Psoas muscle (tissue), 8 donors: Measurements from ENCODE around the gene DAAM2. TPM values are rescaled to one million over a fixed set of nuclear protein-coding genes. Genes with fewer than 3 reads are reported as not detected.
A peak's percentile ranks its signal among the peaks of the same experiment; 100 is the strongest.

Experiments
- ATAC-seq, 4 donors: fragments of 200-7000 bp; cut with Tn5 transposase; one replicate each; pipeline ENCODE4 v1.9.1; 2020; ENCODE audit warnings: moderate library complexity in 3 of 4, mild to moderate bottlenecking in 2 of 4
- DNase-seq, 2 donors: peaks; one replicate each; pipeline ENCODE4 v3.0.0-alpha.2; 2020
- H3K27ac ChIP-seq: fragments of 200-600 bp; one replicate; pipeline ENCODE4 v1.8.0; 2022
- H3K27me3 ChIP-seq, 3 donors: fragments of 200-600 bp in 1 of 3; one replicate each; pipeline versions ENCODE4 v1.6.1 to v1.8.0; 2013 to 2022; ENCODE audit warnings: low read length in 2 of 3, mild to moderate bottlenecking in 2 of 3, moderate library complexity in 1 of 3; ENCODE audit not compliant: insufficient read depth in 3 of 3
- H3K36me3 ChIP-seq, 2 donors: fragments of 200-600 bp in 1 of 2; one replicate each; pipeline versions ENCODE4 v1.6.1 to v1.8.0; 2013 to 2022; ENCODE audit warnings: low read depth in 1 of 2, mild to moderate bottlenecking in 1 of 2, moderate library complexity in 1 of 2; ENCODE audit not compliant: insufficient read depth in 1 of 2
- H3K4me1 ChIP-seq: fragments of 200-600 bp; one replicate; pipeline ENCODE4 v1.8.0; 2022
- H3K4me3 ChIP-seq: fragments of 200-600 bp; one replicate; pipeline ENCODE4 v1.8.0; 2022; ENCODE audit warnings: mild to moderate bottlenecking
- H3K9me3 ChIP-seq: fragments of 200-600 bp; one replicate; pipeline ENCODE4 v1.8.0; 2022
- WGBS, 3 donors: extraction: QIAGEN DNeasy Blood & Tissue Kit; methylation state at CpG; one replicate each; pipeline versions ENCODE4 v1.1.6 to v1.1.7; 2013; 5-methylcytosine and 5-hydroxymethylcytosine counted together
- intact Hi-C, 2 donors: fragments of 100-400 bp; cut with DNase I; formaldehyde crosslinking; loops; one replicate each; pipeline versions ENCODE4 v1.11.0 to v1.14.2; 2022
- polyA plus RNA-seq, 3 donors: library from polyadenylated mRNA; stranded (reverse); fragments of 200-250 nt; gene quantifications; one replicate each; pipeline ENCODE4 v1.2.3, GENCODE V29; 2013
- total RNA-seq, 4 donors: library from RNA; stranded (reverse); fragmentation: NEBNext Ultra II Directional in 2 of 4; extraction: Animal tissue kit (Norgen Biotek cat#: 25700) in 2 of 4; gene quantifications; one replicate each; pipeline versions ENCODE4 v1.2.1 to v1.2.4, GENCODE V29; 2021 to 2023
- TF ChIP-seq, protein P1 (sequence below): fragments of 200-600 bp; IDR thresholded peaks from one replicate; pipeline ENCODE4 v1.8.0; 2022; ENCODE audit warnings: antibody characterized with exemption
- donor health status: healthy with polysubstance abuse.
- donor health status: DM: no; HTN: no; CAD: no; lungs with moderate emphysema.
- donor health status: Bipolar disorder and iron deficiency.
- donor health status: healthy.
- donor health status: DM: yes; HTN: yes; CAD: no.
- donor health status: DM: no; HTN: no; CAD: no.
- donor health status: DM: no; HTN: no; CAD: no.
- donor health status: DM: yes; HTN: yes; CAD: no.

The DAAM2 gene
- total and polyA plus RNA-seq, 7 donors: 7.0 to 67.1 (median 26.5) TPM

GRCh38 chr6:39772559-39773273 is 19.5 kb upstream of the DAAM2 start:
- Histone ChIP-seq H3K27ac (no peak overlapping the region), H3K36me3 (no peaks in the 10 kb centered on the region), H3K4me3 (no peak overlapping the region), H3K27me3 (no peaks in the 10 kb centered on the region), H3K9me3 (no peaks in the 10 kb centered on the region), H3K4me1 (peaks cover 18% of the 10 kb centered on the region)
- intact Hi-C loops: no loop called here
- TF ChIP-seq, protein P1, sequence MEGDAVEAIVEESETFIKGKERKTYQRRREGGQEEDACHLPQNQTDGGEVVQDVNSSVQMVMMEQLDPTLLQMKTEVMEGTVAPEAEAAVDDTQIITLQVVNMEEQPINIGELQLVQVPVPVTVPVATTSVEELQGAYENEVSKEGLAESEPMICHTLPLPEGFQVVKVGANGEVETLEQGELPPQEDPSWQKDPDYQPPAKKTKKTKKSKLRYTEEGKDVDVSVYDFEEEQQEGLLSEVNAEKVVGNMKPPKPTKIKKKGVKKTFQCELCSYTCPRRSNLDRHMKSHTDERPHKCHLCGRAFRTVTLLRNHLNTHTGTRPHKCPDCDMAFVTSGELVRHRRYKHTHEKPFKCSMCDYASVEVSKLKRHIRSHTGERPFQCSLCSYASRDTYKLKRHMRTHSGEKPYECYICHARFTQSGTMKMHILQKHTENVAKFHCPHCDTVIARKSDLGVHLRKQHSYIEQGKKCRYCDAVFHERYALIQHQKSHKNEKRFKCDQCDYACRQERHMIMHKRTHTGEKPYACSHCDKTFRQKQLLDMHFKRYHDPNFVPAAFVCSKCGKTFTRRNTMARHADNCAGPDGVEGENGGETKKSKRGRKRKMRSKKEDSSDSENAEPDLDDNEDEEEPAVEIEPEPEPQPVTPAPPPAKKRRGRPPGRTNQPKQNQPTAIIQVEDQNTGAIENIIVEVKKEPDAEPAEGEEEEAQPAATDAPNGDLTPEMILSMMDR: no peak
- ATAC-seq (no peak), DNase-seq (no peak)
- WGBS, 3 donors: 61 to 88% (median 87%) methylated on average over 6 of the region's 6 CpGs

- Histone ChIP-seq H3K27ac (no peak overlapping the region), H3K27me3 (no peaks in the 10 kb centered on the region), H3K36me3 (no peaks in the 10 kb centered on the region), H3K4me1 (peaks cover 27% of the 10 kb centered on the region), H3K4me3 (no peak overlapping the region), H3K9me3 (no peaks in the 10 kb centered on the region)
- DNase-seq: no peak
- TF ChIP-seq, protein P1: no peak
- WGBS, 3 donors: 59 to 86% (median 65%) methylated on average over 2 of the region's 2 CpGs
- no peak for ATAC-seq
- intact Hi-C loops: no loop called here
These were observed 18.4 kb upstream of the DAAM2 start for GRCh38 chr6:39773782-39774181.

DNA sequence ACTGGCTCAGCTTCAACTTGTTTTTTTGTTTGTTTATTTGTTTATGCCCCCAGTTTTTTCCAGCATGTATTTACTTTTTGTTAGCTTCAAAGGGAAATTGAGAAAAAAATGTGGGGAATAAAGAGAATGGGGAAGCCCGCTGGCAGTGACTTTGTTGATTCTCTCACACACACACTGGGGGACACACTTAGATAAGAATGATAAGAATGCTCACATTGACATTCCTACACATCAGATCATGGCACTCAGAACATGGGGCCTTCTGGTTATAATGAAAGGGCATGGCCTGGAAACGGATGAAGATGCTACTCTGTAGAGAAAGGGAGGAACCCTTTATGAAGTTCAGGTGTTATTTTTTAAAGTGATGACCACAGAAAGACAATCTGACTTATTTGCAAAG is 15.6 kb upstream of the DAAM2 start:
- no peaks in the 10 kb centered on the region for H3K9me3 ChIP-seq
- H3K36me3 ChIP-seq: no peaks in the 10 kb centered on the region
- no peak for ATAC-seq
- peaks cover 18% of the 10 kb centered on the region for H3K4me1 ChIP-seq
- H3K27me3 ChIP-seq: no peaks in the 10 kb centered on the region
- TF ChIP-seq, protein P1: no peak
- intact Hi-C loops: loop anchor here in 1 of 2 donors (5.0 kb wide), 1 partner anchor 49 kb away; the partner anchor contains the start of gene KIF6
- 80 to 89% (median 82%) methylated on average over 2 of the region's 2 CpGs for WGBS, 3 donors
- no peak for DNase-seq
- no peak overlapping the region for H3K27ac ChIP-seq
- H3K4me3 ChIP-seq: no peak overlapping the region

DNA sequence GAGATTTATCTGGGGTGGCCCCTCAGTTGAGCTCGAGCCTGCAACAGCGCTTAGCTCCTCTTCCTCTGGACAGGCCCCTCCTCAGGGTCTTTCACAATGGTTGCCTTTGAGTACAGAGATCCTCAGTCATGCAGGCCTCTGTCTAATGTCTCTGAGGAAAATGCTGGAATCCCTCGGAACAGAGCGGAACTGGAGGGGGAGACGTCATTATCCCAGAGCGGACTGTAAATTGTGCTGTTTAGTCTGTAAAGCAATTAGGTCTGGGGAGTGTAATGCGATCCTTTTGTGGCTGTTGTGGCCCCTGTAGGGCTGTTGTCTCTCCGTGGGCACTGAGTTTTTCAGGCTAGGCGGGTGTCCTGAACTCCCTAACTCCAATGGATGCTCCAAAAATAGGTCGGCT is 15.0 kb upstream of the DAAM2 start:
- DNase-seq (no peak), ATAC-seq (no peak)
- WGBS, 3 donors: 44 to 51% (median 48%) methylated on average over 10 of the region's 10 CpGs
- H3K27me3 ChIP-seq: no peaks in the 10 kb centered on the region
- intact Hi-C loops: loop anchor here in 1 of 2 donors (5.0 kb wide), 1 partner anchor 50 kb away; the partner anchor contains the start of gene KIF6
- H3K27ac ChIP-seq: peak overlapping the region; percentile 57
- H3K4me3 ChIP-seq: no peak overlapping the region
- no peaks in the 10 kb centered on the region for H3K9me3 ChIP-seq
- peaks cover 18% of the 10 kb centered on the region for H3K4me1 ChIP-seq
- TF ChIP-seq, protein P1: no peak
- no peaks in the 10 kb centered on the region for H3K36me3 ChIP-seq
